GM18867 (cell line): ENCODE data around the gene LDLRAD4.

Source experiments
- ATAC-seq: cut with Tn5 transposase; IDR thresholded peaks from one replicate; pipeline ENCODE4 v1.9.1; 2021; ENCODE audit warnings: mild to moderate bottlenecking, moderate library complexity; ENCODE audit not compliant: unreplicated experiment

LDLRAD4 gene

DNA sequence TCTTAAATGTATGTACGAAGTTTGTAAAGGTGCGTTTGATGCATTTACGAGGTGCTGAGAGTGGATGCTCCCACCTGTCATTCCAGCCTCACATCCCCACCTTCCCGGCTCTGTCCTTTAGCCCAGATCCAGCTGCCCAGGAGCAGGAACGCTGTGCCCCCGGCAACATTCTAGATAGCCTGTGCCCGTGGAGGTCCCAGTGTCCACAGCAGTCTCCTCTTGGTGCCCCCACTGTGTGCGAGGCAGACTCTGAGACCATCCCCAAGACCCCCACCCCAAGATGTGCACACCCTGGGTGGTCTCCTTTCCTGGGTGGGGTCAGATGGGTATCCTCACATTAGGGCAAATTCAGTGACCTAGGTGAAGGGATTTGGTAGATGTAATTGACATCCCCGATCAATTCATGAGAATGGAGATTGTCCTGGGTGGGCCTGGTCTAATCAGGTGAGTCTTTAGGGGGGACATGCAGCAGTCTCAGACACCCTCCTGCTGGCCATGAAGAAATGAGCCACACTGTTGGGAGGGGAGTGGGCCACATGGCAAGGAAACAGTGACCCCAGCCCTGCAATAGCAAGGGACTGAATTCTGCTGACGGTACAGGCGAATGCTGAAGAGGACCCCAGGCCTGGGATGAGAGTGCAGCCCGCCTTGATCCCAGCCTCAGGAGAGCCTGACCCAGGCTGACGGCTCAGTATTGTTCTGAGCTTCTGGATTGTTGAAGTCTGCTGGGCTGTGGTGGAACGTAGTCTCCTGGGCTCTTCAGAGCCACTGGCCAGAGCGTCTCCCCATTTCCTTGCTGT, 304.5 kb downstream of the LDLRAD4 start:
- no peak for ATAC-seq

DNA sequence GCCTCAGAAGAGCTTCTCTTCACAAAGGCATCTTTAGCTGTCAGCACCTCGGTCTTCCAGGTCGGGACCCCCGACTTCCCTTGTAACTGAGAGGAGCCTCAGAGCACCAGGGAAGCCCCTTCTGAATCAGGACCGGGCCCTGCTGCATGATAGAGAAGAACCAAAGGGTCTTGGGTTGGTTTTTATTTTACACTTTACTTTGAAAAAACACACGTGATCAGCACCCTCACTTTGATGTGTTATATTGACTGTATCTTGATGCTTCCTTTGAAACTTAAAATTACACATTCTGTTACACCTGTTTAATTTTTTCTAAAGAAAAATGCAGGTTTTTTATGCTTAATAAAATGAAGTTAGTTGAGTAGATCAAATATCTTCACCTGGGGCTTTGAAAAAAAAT, 305.5 kb downstream of the LDLRAD4 start:
- ATAC-seq, result no peak

DNA sequence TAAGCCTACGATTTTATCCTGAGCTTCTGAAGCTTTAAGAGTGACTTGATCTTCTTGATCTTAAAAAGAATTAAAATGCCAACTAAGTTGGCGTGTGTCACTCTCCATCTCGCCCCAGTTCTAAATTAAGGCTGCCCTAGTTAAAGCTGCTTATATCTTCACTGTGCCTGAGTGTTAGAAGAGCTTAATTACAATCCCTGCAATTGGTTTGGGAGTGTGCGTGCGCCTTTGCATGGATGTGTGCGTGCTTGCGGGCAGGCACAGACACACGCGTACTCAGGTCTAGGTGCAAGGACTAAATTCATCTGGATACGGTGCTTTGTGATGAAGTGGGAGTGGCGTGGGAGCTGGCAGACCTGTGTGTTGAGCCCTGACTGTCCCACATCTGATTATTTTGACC, 306.3 kb downstream of the LDLRAD4 start:
- ATAC-seq, result no peak

DNA sequence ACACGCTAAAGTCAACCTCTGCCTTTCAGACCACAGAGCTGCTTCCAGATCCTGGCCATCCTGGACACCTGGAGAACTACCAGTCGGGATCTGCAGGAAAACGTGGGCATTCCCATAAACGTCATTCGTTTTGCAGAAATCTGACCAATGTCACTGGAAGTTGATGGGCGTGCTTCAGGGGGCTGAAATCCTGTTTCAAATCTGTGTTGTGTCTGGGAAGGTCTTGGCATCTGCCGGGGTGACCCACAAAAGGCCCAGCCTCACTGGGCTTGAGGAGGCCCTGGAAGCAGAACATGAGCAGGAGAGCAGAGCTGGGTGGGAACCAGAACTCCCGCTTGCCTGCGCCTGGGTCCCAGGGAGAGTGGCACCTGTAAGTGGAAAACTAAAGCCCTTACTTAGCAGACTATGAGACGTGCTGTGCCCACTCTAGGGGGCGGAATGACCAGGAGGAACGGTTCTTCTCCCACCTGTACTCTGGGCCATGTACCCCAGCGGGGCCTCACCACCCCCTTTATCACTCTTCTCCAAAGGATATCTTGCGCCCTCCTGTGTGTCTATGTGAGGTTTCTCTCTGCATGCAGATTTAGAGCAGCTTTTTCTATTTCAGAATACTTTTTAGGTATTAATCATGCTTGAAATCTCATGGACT, 306.9 kb downstream of the LDLRAD4 start:
- ATAC-seq, result no peak

DNA sequence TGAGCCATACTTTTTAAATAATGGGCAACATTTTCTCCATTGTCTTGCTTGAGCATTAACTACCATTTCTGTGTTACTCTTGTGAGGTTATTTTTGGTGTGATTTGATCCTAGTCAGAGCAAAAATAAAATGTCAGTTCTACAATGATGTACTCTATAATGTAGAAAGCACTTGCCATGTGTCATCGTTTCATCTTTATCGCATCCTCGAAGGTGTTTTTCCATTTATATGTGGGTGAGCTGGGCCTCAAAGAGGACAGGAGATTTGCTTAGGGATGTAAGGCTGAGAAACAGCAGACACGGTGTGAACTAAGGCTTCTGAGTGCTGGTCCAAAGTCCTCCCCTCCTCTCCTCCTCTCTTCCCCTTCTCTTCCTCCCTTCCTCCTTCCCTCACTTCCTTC, 308.0 kb downstream of the LDLRAD4 start:
- ATAC-seq, result no peak

DNA sequence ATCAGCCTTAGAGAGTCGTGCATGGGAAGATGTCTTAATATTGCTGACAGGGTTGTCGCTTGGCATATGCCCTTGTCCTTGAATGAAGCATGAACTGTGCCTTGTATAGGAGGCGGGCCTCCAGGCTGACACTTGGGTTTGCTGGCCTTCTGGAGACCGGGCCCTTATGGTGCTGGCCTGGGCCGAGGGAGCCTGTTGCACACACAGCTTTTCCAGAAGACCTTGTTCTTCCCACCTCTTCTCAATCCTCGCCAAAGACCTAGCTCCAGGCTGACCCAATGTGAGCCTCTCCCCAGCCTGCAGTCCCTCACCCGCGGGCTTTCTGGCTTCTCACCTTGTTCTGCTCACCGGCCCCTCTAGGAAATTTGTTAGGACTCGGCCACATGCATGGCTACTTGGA, 308.7 kb downstream of the LDLRAD4 start:
- ATAC-seq, result no peak

DNA sequence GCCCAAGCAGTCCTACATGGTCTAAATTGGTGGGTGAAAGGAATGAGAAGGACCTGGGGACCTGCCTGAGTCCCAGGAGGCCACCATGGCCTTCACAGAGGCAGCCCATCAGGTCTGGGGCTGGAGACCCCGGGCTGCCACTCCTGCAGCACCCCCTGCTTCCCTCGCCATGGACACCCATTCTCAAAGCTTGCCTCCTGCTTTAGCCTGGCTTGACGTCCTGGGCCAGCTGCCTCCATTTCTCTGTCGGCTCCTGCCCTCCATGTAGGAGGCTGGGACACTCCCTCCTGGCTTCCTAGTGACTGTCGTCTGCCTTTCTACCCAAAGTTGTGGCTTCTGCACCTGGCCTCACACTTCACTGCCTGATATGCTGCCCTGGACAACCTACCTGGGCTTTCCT, 309.2 kb downstream of the LDLRAD4 start:
- no peak for ATAC-seq

DNA sequence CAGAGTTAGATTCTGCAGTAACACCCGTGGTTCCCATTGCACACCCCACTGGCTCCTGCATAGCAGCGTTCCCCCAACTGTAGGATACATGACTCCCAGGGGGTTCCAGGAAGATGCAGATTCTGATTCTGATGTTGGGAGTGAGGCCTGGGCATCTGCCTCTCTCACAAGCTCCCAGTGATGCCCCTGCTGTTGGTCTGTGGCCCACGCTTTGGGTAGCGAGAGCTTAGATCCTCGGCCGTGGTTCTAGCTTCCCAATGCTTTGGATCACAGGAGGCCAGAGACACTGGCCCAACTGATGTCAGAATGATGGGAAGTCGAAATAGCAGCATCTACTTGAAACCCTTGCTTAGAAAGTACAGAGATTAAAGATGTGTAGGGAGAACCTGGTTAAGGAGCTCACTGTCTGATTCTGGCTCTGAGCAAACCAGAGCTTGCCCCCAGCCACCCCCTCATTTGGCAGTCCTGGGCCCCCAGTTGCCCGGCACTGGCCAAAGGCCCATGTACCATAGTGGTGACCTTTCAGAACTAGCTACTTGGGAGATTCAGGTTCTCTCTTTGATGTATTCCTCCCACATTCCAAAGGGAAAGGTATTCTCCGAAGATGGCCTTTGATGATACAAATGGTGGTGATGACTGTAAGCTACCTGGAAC, 310.3 kb downstream of the LDLRAD4 start:
- ATAC-seq, result no peak

DNA sequence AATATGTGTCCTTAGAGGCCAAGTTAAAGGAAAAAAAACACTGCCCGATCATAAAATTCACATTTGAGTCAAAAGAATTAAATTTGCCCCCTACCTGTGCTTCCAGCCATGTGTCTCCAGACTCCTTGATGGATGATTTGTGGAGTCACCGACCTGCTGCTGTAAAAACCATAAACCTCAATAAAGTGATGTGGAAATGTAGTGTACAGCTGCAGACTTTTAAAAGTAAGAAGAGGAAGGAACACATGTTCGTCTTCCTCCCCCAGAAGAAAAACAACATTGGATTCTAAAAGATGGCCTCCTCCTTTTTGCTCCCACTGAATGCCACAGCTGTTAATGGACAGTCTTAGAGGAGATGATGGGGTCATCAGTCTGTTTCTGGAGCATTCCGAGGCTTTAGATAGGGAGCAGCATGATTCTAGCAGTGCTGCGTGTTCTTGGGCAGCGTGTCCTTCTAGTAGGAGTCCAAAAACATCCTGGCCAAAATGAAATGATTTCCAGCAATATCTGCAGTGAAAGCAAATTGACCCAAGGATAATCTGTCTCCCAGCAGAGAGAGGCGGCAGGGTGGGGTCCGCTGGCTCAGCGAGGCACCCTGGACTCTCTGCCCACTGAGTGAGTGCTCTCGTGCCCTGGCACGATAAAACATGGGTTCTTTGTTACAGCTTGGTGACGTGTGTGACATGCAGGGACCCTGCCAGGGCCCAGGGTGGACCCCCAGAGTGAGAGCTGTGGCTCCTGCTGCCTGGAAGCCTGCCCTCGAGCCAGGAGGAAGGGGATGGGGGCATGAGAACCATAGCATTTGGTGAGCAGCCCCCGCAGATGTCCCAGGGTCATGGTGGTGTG, 311.7 kb downstream of the LDLRAD4 start:
- ATAC-seq, result no peak

DNA sequence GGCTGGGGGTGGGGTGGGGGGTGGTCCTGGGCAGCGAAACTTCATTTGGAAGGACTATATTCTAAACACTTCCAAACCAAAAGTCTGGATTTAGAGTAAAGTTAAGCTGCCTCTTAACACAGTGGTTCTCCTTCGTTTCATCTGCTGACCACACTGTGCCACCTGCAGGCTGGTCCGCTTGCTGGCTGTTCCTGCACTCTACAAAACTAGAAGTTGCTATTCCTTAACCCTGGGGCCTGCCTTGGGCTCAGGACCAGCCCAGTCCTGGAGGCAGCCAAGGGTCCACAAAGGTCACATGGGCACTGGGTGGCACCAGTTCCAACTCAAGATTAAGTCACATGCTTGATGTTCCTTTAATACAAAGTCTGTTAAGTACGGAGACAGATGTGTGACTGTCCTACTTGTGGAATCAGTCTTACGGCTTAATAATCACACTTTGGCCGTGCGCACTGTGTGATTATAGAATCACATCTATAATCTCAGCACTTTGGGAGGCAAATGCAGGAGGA, 312.4 kb downstream of the LDLRAD4 start:
- no peak for ATAC-seq

DNA sequence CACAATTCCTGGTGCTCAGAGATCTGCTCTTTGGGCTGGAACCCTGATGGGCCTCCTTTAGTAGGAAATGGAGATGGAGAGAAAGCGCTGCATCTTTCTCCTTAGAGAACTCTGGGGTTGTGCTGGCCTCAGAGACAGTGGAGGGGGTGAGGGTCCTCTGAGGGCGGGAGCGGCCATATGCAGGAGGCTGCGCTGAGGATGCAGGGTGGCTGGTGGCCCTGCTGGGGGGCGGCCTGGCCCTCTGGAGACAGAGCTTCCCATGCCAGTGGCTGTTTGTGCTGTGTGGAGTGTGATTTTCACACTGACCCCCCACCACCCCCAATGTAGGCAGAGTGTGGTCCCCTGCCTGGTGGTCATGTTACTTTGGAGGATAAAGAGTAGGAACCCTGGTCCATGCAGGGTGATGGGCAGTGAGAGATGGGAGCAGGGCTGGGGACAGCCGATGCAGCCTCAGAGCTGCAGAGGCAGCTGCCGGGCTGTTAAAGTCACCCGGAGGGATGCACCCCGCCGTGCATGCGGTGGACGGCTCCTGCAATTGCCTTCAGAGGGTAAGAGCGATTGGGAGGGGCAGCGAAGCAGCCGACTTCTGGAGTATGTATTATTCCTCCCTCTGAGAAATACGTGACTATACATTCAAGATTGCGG, 313.2 kb downstream of the LDLRAD4 start:
- no peak for ATAC-seq

DNA sequence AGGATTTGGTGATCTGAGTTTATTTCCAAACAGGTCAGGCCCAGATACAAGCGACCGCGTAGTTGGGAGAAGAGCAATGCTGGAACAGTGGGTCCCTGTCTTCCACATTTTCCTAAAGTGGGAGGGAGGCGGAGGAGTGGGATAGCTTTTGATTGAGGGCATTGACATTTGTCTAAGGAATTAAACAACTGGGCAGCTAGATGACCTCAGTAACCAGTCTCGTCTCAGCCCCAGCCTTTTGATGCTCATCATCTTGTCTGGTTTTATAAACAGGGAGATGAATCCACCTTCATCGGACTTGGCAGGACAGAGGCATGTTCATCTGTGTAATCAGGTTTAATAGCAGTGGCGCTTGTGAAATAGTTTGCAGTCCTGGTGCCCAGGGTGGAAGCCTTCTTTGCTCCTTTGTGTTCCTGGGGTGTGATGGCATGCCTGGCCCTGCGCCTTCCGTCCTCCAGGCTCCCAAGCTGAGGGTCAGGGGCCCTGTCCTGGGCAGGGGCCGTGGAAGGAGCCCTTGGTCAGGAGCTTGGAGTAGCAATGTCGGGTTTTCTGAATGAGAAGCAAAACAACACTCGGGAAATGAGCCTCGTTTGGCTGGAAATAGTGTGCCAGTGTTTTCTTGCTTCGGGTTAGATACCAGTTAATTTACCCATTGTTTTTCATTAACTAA, 314.0 kb downstream of the LDLRAD4 start:
- ATAC-seq, result no peak

DNA sequence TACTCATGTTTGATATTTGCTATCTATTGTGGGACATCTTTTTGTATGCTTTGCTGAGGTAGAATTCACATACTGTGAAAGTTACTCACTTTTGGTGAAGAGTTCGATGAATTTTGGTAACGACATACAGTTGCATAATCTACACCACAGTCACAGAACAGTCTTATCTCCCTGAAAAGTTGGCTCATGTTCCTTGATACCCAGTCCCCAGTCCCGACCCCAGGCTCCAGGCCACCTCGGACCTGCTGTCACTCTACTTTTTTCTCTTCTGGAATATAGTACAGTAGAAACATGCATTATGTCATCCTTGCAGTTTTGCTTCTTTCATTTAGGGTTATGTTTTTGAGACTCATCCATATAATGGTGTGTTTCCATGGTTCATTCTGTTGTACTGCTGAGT, 316.1 kb downstream of the LDLRAD4 start:
- ATAC-seq, result no peak

DNA sequence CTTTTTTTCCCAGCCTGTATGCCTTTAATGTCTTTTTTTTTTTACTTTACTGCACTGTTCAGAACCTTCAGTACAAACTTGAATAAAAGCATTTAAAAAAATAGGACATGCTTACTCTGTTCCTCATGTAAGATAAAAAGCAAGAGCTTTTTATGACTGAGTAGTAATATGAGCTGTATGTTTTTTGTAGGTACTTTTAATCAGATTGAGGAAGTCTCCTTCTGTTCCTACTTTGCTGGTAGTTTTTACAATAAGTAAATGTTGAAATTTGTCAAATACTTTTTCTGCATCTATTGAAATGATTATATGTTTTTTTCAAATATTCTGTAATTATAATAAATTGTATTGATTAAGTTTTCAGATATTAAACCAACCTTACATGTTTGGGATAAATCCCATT, 318.0 kb downstream of the LDLRAD4 start:
- no peak for ATAC-seq

DNA sequence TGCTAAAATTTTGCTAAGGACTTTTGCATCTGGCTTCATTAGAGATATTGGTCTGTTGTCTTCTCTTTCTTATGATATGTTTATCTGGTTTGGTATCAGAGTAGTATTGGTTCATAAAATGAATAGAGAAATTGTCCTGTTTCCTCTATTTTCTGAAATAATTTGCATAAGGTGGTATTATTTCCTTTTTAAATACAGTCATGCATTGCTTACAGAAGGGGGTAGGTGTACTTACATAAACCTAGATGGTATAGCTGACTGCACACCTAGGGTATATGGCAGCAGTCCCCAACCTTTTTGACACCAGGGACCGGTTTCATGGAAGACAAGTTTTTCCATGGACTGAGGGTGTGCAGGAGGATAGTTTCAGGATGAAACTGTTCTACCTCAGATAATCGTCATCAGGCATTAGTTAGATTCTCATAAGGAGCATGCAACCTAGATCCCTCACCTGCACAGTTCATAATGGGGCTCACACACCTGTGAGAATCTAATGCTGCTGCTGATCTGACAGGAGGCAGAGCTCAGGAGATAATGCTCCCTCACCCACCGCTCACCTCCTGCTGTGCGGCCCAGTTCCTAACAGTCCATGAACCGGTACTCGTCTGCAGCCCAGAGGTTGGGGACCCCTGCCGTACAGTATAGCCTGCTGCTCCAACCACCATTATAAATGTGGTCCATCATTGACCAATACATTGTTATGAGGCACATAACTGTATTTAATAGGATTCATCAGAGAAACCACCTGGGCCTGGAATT, 318.6 kb downstream of the LDLRAD4 start:
- no peak for ATAC-seq

DNA sequence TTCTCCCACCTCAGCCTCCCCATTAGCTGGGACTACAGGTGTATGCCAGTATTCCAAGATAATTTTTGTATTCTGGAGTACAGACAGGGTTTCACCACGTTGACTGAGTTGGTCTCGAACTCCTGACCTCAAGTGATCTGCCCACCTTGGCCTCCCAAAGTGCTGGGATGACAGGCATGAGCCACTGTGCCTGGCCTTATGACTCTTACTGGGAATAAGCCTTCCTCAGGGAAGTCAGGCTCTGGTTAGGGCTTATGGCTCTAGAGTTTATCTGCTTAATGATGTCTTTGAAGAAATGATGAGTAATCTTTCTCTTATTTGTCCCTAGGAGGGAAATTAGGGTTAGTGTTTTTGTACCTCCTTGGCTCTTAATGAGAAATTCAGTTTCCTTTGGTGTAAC, 320.1 kb downstream of the LDLRAD4 start:
- ATAC-seq, result no peak

DNA sequence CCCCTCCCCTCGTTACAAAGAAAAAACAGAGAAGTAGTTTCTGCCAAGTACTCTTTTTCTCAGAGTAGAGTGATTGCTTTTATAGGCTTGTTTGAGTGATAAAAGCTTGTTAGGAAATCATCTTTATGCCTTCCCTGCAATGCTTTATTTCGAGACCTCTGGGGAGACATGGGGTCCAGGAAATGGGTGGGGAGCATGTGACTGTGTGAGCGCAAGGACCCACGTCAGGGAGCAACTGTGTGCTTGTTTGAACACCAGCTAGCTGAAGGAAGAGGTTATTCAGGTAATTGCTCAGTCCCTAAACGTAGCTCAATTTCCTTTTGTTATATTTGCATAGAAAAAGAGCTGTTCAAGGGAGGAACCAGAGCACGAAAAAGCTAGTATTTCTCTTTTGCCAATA, 320.5 kb downstream of the LDLRAD4 start:
- no peak for ATAC-seq

DNA sequence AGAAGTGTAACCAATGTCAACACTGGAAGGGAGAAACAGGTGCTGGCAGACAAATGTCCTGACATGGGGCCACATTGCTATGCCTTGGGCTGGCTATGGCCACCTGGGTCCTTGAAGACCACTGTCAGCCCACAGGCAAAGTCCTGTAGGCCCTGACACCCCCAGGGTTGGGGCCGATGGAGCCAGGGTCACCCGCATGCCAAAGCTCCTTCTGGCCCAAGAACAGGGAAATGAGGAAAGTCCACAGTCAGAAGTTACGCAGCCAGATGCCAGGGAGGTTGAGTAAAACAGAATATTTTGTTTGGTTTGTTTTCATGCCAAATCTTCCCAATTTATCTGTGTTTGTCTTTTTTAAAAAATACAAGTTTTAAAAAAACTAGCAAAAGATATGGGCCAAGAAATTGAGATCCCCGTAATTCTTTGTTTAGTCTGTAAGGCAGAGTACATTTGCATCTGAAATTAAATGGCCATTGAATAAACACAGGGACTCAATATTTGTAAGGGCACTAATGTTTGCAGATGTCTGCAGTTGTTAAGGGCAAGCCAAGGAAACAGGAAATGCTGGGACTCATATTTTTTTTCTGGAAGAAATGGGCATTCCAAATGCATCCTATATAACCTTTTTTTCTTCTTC, 321.4 kb downstream of the LDLRAD4 start:
- no peak for ATAC-seq
